Gastrocnemius medialis (tissue), 4 donors: Measurements from ENCODE around the gene PIGZ. TPM values are rescaled to one million over a fixed set of nuclear protein-coding genes. Genes with fewer than 3 reads are reported as not detected.

ENCODE experiments used
- ATAC-seq, 2 donors: fragments of 150-250 bp; one replicate each; pipeline ENCODE4 v1.9.1; 2016
- DNase-seq, 2 donors: peaks; one replicate each; pipeline ENCODE4 v3.0.0-alpha.2; 2019
- H3K27ac ChIP-seq, 4 donors: fragments of 200-600 bp; sonication (generic); 1 replicate in 1 of 4; 2 replicates in 3 of 4; pipeline ENCODE4 v1.5.1; 2016 to 2018; ENCODE audit warnings: mild to moderate bottlenecking in 2 of 4, moderate library complexity in 1 of 4
- H3K27me3 ChIP-seq, 3 donors: fragments of 200-600 bp; sonication (generic) in 2 of 3; 1 replicate in 1 of 3; 2 replicates in 2 of 3; pipeline versions ENCODE4 v1.5.1 to v1.6.0; 2016 to 2019; ENCODE audit warnings: mild to moderate bottlenecking in 1 of 3, moderate library complexity in 1 of 3
- H3K36me3 ChIP-seq, 2 donors: fragments of 200-600 bp; sonication (generic) in 1 of 2; one replicate each; pipeline ENCODE4 v1.5.1; 2017 to 2018
- H3K4me1 ChIP-seq, 2 donors: fragments of 200-600 bp; sonication (generic) in 1 of 2; one replicate each; pipeline ENCODE4 v1.5.1; 2016 to 2017; ENCODE audit warnings: mild to moderate bottlenecking in 2 of 2
- H3K4me3 ChIP-seq, 4 donors: fragments of 200-600 bp; sonication (generic) in 3 of 4; 1 replicate in 1 of 4; 2 replicates in 3 of 4; pipeline ENCODE4 v1.5.1; 2016 to 2019; ENCODE audit warnings: mild to moderate bottlenecking in 2 of 4
- H3K9me3 ChIP-seq, 3 donors: fragments of 200-600 bp; sonication (generic) in 2 of 3; 1 replicate in 1 of 3; 2 replicates in 2 of 3; pipeline ENCODE4 v1.5.1; 2016 to 2019
- POLR2A ChIP-seq, 2 donors: fragments of 450-650 bp; IDR thresholded peaks; one replicate each; pipeline ENCODE4 v1.6.1; 2017; ENCODE audit warnings: antibody characterized with exemption in 2 of 2, mild to moderate bottlenecking in 2 of 2, moderate library complexity in 2 of 2
- in situ Hi-C, 4 donors: fragments of 200-750 bp; cut with MboI; loops; one replicate each; pipeline versions ENCODE4 v1.15.0 to v1.8.0; 2017; ENCODE audit warnings: low sequenced_read_pairs in 4 of 4
- intact Hi-C: fragments of 100-400 bp; cut with DNase I; formaldehyde crosslinking; loops from one replicate; pipeline ENCODE4 v1.15.1; 2023; ENCODE audit warnings: low total_unique reads
- total RNA-seq, 4 donors: library from RNA; depleted of rRNA; stranded (reverse); fragments of >200 nt; gene quantifications; one replicate each; pipeline versions ENCODE4 v1.1.0 to v1.2.3, GENCODE V29; 2016
- TF ChIP-seq, protein P1 (sequence below), 5 experiments: fragments of 450-650 bp in 3 of 5; fragments of 200-600 bp in 2 of 5; sonication (generic) in 2 of 5; IDR thresholded peaks in 4 of 5; conservative IDR thresholded peaks in 1 of 5; 1 replicate in 4 of 5; 2 replicates in 1 of 5; pipeline ENCODE4 v1.5.1; 2016 to 2019; ENCODE audit warnings: antibody characterized with exemption in 5 of 5, mild to moderate bottlenecking in 3 of 5, moderate library complexity in 3 of 5

PIGZ gene
- total RNA-seq, 4 donors from 2014 or later, result 2.3 to 7.5 (median 5.1) TPM

DNA sequence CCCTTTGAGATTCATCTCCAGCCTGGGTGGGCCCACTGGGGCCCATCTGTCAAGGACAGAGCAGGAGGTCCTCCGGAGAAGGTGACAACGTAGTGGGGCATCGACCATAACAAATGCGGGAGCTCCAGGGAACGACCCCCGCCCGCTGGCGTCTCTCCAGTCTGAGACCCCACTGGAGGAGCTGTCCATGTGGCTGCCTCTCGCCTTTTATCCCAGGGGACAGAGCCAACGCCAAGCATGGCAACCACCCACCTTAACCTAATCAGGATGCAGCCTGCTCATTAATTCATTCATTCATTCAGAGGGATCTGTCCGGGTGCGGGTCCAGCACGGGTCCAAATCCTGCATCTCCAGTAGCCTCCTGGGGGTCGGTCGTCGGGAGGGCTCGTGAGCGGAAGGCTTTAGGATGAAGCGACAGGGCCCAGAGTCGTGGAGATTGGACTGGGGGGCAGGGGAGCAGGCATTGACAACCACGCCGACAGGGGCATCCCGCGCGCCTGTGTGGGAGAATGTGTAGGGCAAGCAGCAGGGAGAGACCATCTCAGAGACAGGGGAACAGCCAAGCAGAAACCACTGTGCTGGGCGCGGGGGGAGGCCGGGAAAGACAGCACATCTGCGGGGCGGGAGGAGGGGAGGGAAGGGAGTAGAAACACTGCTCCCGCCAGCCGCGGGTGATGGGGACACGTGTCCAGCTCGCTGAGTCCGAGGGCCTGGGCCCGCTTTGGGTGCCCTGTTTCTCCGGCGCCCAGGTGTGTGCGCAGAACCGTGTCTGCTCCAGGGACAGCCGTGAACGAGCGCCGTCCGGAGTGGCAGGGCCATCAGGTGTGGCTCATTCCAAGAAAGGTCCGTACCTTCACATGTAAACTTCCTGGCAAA lies 1.9 kb downstream of the PIGZ start:
- H3K27ac ChIP-seq, result no peak overlapping the region
- DNase-seq (no peak), ATAC-seq (no peak)
- in situ Hi-C loops (loop anchor here in 2 of 4 donors (10.0 to 25.0 kb wide), 2 partner anchors 104 to 132 kb away; partner anchors contain the start of gene SENP5 (in 1 of the 2)), intact Hi-C loops (no loop called here)
- TF ChIP-seq POLR2A (IDR thresholded peaks at IDR 0.05), result no peak
- TF ChIP-seq, protein P1, sequence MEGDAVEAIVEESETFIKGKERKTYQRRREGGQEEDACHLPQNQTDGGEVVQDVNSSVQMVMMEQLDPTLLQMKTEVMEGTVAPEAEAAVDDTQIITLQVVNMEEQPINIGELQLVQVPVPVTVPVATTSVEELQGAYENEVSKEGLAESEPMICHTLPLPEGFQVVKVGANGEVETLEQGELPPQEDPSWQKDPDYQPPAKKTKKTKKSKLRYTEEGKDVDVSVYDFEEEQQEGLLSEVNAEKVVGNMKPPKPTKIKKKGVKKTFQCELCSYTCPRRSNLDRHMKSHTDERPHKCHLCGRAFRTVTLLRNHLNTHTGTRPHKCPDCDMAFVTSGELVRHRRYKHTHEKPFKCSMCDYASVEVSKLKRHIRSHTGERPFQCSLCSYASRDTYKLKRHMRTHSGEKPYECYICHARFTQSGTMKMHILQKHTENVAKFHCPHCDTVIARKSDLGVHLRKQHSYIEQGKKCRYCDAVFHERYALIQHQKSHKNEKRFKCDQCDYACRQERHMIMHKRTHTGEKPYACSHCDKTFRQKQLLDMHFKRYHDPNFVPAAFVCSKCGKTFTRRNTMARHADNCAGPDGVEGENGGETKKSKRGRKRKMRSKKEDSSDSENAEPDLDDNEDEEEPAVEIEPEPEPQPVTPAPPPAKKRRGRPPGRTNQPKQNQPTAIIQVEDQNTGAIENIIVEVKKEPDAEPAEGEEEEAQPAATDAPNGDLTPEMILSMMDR (IDR thresholded peaks at IDR 0.05 in 4 of 5, conservative IDR thresholded peaks at IDR 0.05 in 1 of 5), result no peak
- no peaks in the 10 kb centered on the region for H3K27me3 ChIP-seq
- peaks cover 0 to 9% of the 10 kb centered on the region in 2 donors for H3K4me1 ChIP-seq
- no peaks in the 10 kb centered on the region for H3K36me3 ChIP-seq
- H3K4me3 ChIP-seq, result peak overlapping the region in 1 of 4 donors; percentile 78
- no peaks in the 10 kb centered on the region for H3K9me3 ChIP-seq

DNA sequence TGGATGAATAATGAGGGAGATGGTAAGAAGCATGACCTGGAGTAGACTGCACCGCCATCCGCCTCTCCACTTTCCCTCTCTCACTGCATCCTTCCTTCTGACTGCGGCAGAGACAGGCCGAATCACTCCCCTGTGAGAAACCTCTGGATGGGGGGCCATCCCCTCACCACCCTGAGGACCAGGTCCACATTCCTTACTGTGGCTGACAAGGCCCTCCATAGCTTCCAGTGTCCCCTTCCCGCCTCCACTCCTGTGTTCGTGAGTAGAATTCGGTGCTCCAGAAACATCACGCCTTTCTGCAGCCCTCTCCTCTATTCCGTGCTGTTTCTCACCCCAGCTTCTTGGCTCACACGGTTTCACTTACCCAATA lies 2.8 kb downstream of the PIGZ start:
- no peak overlapping the region for H3K27ac ChIP-seq
- no peaks in the 10 kb centered on the region for H3K9me3 ChIP-seq
- no peak for DNase-seq
- in situ Hi-C loops (loop anchor here in 2 of 4 donors (10.0 to 25.0 kb wide), 2 partner anchors 103 to 131 kb away; partner anchors contain the start of gene SENP5 (in 1 of the 2)), intact Hi-C loops (no loop called here)
- peaks cover 0 to 9% of the 10 kb centered on the region in 2 donors for H3K4me1 ChIP-seq
- H3K27me3 ChIP-seq, result no peaks in the 10 kb centered on the region
- no peak for ATAC-seq
- H3K4me3 ChIP-seq, result no peak overlapping the region
- TF ChIP-seq, protein P1 (IDR thresholded peaks at IDR 0.05 in 4 of 5, conservative IDR thresholded peaks at IDR 0.05 in 1 of 5), result no peak
- TF ChIP-seq POLR2A (IDR thresholded peaks at IDR 0.05), result no peak
- H3K36me3 ChIP-seq, result no peaks in the 10 kb centered on the region

- no peaks in the 10 kb centered on the region for H3K9me3 ChIP-seq
- no peaks in the 10 kb centered on the region for H3K36me3 ChIP-seq
- ATAC-seq (no peak), DNase-seq (no peak)
- no peaks in the 10 kb centered on the region for H3K27me3 ChIP-seq
- in situ Hi-C loops, result loop anchor here in 2 of 4 donors (10.0 to 25.0 kb wide), 2 partner anchors 103 to 130 kb away; partner anchors contain the start of gene SENP5 (in 1 of the 2)
- peaks cover 0 to 9% of the 10 kb centered on the region in 2 donors for H3K4me1 ChIP-seq
- intact Hi-C loops, result no loop called here
- H3K4me3 ChIP-seq, result no peak overlapping the region
- TF ChIP-seq POLR2A (IDR thresholded peaks at IDR 0.05), result no peak
- TF ChIP-seq, protein P1 (IDR thresholded peaks at IDR 0.05 in 4 of 5, conservative IDR thresholded peaks at IDR 0.05 in 1 of 5), result no peak
- H3K27ac ChIP-seq, result no peak overlapping the region
These were observed 3.4 kb downstream of the PIGZ start for GRCh38 chr3:196965112-196965803.

- no peaks in the 10 kb centered on the region for H3K27me3 ChIP-seq
- H3K36me3 ChIP-seq, result no peaks in the 10 kb centered on the region
- H3K27ac ChIP-seq, result no peak overlapping the region
- ATAC-seq (no peak), DNase-seq (no peak)
- H3K9me3 ChIP-seq, result no peaks in the 10 kb centered on the region
- H3K4me3 ChIP-seq, result no peak overlapping the region
- in situ Hi-C loops (loop anchor here in 2 of 4 donors (10.0 to 25.0 kb wide), 2 partner anchors 101 to 129 kb away; partner anchors contain the start of gene SENP5 (in 1 of the 2)), intact Hi-C loops (no loop called here)
- H3K4me1 ChIP-seq, result peaks cover 0 to 9% of the 10 kb centered on the region in 2 donors
- no peak for TF ChIP-seq POLR2A (IDR thresholded peaks at IDR 0.05)
- TF ChIP-seq, protein P1 (IDR thresholded peaks at IDR 0.05 in 4 of 5, conservative IDR thresholded peaks at IDR 0.05 in 1 of 5), result no peak
These were observed 5.0 kb downstream of the PIGZ start for GRCh38 chr3:196963631-196963953.
